Amniotic epithelial cell (primary cell): Measurements from ENCODE around the gene EBF3.

Experiments used
- DNase-seq: peaks from one replicate; pipeline ENCODE4 v3.0.0-alpha.2; 2010; ENCODE audit warnings: low read depth

EBF3 gene

GRCh38 chr10:129870961-129871621, 93.0 kb downstream of the EBF3 start:
- no peak for DNase-seq

- no peak for DNase-seq
These were observed 93.7 kb downstream of the EBF3 start for GRCh38 chr10:129870474-129870757.

- no peak for DNase-seq
These were observed 94.2 kb downstream of the EBF3 start for GRCh38 chr10:129869596-129870473.

GRCh38 chr10:129868449-129869035, 95.5 kb downstream of the EBF3 start:
- no peak for DNase-seq

- no peak for DNase-seq
These were observed 96.4 kb downstream of the EBF3 start for GRCh38 chr10:129867631-129868179.

- DNase-seq = no peak
These were observed 97.2 kb downstream of the EBF3 start for GRCh38 chr10:129866894-129867293.

- no peak for DNase-seq
These were observed 98.1 kb downstream of the EBF3 start for GRCh38 chr10:129865960-129866359.

- DNase-seq = no peak
These were observed 98.7 kb downstream of the EBF3 start for GRCh38 chr10:129865413-129865812.

GRCh38 chr10:129864601-129865126, 99.4 kb downstream of the EBF3 start:
- no peak for DNase-seq

- DNase-seq = no peak
These were observed 100.0 kb downstream of the EBF3 start for GRCh38 chr10:129864082-129864481.

GRCh38 chr10:129863201-129863663, 100.8 kb downstream of the EBF3 start:
- no peak for DNase-seq

- DNase-seq = no peak
These were observed 102.1 kb downstream of the EBF3 start for GRCh38 chr10:129861776-129862531.

GRCh38 chr10:129860396-129860795, 103.7 kb downstream of the EBF3 start:
- DNase-seq = no peak

GRCh38 chr10:129859536-129859935, 104.5 kb downstream of the EBF3 start:
- DNase-seq = no peak

GRCh38 chr10:129857242-129857960, 106.7 kb downstream of the EBF3 start:
- DNase-seq = no peak

- DNase-seq = no peak
These were observed 108.1 kb downstream of the EBF3 start for GRCh38 chr10:129855836-129856563.

- DNase-seq = no peak
These were observed 109.0 kb downstream of the EBF3 start for GRCh38 chr10:129854796-129855705.

- DNase-seq = no peak
These were observed 109.9 kb downstream of the EBF3 start for GRCh38 chr10:129854158-129854557.

- no peak for DNase-seq
These were observed 110.5 kb downstream of the EBF3 start for GRCh38 chr10:129853562-129853903.
